Astrocyte of the spinal cord (primary cell): ENCODE measurements around the gene MED25.

ENCODE experiments used
- DNase-seq: peaks from one replicate; pipeline ENCODE4 v3.0.0; 2011; ENCODE audit warnings: low read depth, low spot score
- H3K4me3 ChIP-seq: 2 replicates; pipeline ENCODE4 v1.5.1; 2011; ENCODE audit warnings: low read depth, mild to moderate bottlenecking, low read length, moderate library complexity
- CTCF ChIP-seq: IDR thresholded peaks from 2 replicates; pipeline ENCODE4 v1.5.1; 2012; ENCODE audit warnings: low read depth, mild to moderate bottlenecking, low read length, inconsistent platforms
- in situ Hi-C: cut with HindIII; loops from 2 replicates; pipeline ENCODE4 v1.10.0; 2017; ENCODE audit warnings: low sequenced_read_pairs

MED25 gene

GRCh38 chr19:49817964-49818648 is at the start of gene MED25:
Gene MED25 (plus strand): TSS chr19:49818289. CDS start chr19:49818342, 53 bp downstream.
- in situ Hi-C loops = no loop called here
- peak within 1 kb of the TSS; percentile 88 for H3K4me3 ChIP-seq
- peak; percentile 91 for DNase-seq
- TF ChIP-seq CTCF = no peak

- DNase-seq = no peak
- no peak for TF ChIP-seq CTCF
- H3K4me3 ChIP-seq = no peak overlapping the region
- in situ Hi-C loops = no loop called here
Observed at GRCh38 chr19:49770529-49770928, 47.6 kb upstream of the MED25 start.

- no peak for DNase-seq
- H3K4me3 ChIP-seq = no peak overlapping the region
- TF ChIP-seq CTCF = no peak
- in situ Hi-C loops = no loop called here
Observed at GRCh38 chr19:49771674-49772139, 46.4 kb upstream of the MED25 start.

GRCh38 chr19:49772850-49773432 is 45.1 kb upstream of the MED25 start:
- no peak for TF ChIP-seq CTCF
- DNase-seq = no peak
- no peak overlapping the region for H3K4me3 ChIP-seq
- in situ Hi-C loops = no loop called here

- no peak overlapping the region for H3K4me3 ChIP-seq
- TF ChIP-seq CTCF = no peak
- in situ Hi-C loops = no loop called here
- no peak for DNase-seq
Observed at GRCh38 chr19:49773663-49774350, 44.3 kb upstream of the MED25 start.

DNA sequence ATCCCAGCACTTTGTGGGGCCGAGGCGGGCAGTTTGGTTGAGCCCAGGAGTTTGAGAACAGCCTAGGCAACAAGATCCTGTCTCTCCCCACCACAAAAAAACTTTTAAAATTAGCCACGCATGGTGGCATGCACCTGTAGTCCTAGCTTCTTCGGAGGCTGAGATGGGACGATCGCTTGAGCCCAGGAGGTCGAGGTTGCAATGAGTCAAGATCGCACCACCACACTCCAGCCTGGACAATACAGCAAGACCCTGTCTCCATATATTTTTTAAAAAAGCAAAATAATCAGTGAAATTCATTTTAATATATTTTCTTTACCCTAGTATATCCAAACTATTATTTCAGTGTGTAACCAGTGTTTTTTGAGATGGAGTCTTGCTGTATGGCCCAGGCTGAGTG is 43.1 kb upstream of the MED25 start:
- no peak for DNase-seq
- no peak overlapping the region for H3K4me3 ChIP-seq
- no peak for TF ChIP-seq CTCF
- in situ Hi-C loops = no loop called here
